ENCODE measurements around the gene ITGB8. TPM values are rescaled to one million over a fixed set of nuclear protein-coding genes. Genes with fewer than 3 reads are reported as not detected.

The ITGB8 gene
- total RNA-seq, 3 donors from 2014 or later: 9.3 to 11.6 (median 10.8) TPM

- TF ChIP-seq, protein P1, sequence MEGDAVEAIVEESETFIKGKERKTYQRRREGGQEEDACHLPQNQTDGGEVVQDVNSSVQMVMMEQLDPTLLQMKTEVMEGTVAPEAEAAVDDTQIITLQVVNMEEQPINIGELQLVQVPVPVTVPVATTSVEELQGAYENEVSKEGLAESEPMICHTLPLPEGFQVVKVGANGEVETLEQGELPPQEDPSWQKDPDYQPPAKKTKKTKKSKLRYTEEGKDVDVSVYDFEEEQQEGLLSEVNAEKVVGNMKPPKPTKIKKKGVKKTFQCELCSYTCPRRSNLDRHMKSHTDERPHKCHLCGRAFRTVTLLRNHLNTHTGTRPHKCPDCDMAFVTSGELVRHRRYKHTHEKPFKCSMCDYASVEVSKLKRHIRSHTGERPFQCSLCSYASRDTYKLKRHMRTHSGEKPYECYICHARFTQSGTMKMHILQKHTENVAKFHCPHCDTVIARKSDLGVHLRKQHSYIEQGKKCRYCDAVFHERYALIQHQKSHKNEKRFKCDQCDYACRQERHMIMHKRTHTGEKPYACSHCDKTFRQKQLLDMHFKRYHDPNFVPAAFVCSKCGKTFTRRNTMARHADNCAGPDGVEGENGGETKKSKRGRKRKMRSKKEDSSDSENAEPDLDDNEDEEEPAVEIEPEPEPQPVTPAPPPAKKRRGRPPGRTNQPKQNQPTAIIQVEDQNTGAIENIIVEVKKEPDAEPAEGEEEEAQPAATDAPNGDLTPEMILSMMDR (IDR thresholded peaks at IDR 0.05): no peak
- no peak for DNase-seq
- no peaks in the 10 kb centered on the region for H3K36me3 ChIP-seq (ENCODE audit: low read depth)
- no peak for ATAC-seq
- intact Hi-C loops (cut with DNase I, micrococcal nuclease): no loop called here
- no peak overlapping the region for H3K4me3 ChIP-seq
- no peaks in the 10 kb centered on the region for H3K9me3 ChIP-seq
- no peaks in the 10 kb centered on the region for H3K4me1 ChIP-seq (ENCODE audit: low read depth)
Measured at GRCh38 chr7:20343941-20344340, 13.2 kb downstream of the ITGB8 start.

DNA sequence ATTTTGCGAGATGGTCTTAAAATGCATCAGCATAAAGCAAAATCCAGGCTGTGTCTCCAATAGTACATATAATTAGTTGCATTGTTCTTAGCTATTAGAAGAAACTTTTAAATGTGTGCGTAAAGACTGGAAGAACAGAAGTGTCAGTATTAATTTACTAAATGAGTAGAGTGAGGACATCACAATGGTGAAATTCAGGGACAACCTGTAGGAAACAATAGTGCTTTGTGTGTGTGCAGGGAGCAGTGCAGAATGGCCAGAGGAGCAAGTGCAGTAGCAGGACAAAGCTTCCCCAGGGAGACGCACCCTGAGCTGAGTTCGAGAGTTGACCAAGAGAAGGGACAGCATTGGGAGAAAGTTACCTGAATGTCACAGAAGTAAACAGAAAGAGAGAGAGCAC lies 13.7 kb downstream of the ITGB8 start:
- Histone ChIP-seq H3K36me3 (ENCODE audit: low read depth) (no peaks in the 10 kb centered on the region), H3K4me3 (no peak overlapping the region), H3K9me3 (no peaks in the 10 kb centered on the region), H3K4me1 (ENCODE audit: low read depth) (no peaks in the 10 kb centered on the region)
- ATAC-seq (no peak), DNase-seq (no peak)
- intact Hi-C loops (cut with DNase I, micrococcal nuclease): no loop called here
- TF ChIP-seq, protein P1 (IDR thresholded peaks at IDR 0.05): no peak

GRCh38 chr7:20346577-20346976 lies 15.9 kb downstream of the ITGB8 start:
- TF ChIP-seq, protein P1 (IDR thresholded peaks at IDR 0.05): no peak
- no peaks in the 10 kb centered on the region for H3K36me3 ChIP-seq (ENCODE audit: low read depth)
- intact Hi-C loops (cut with DNase I, micrococcal nuclease): no loop called here
- peaks cover 3% of the 10 kb centered on the region for H3K4me1 ChIP-seq (ENCODE audit: low read depth)
- DNase-seq (no peak), ATAC-seq (no peak)
- no peak overlapping the region for H3K4me3 ChIP-seq
- H3K9me3 ChIP-seq: no peaks in the 10 kb centered on the region

GRCh38 chr7:20347680-20348079 lies 17.0 kb downstream of the ITGB8 start:
- TF ChIP-seq, protein P1 (IDR thresholded peaks at IDR 0.05): no peak
- intact Hi-C loops (cut with DNase I, micrococcal nuclease): no loop called here
- peaks cover 11% of the 10 kb centered on the region for H3K4me1 ChIP-seq (ENCODE audit: low read depth)
- DNase-seq (no peak), ATAC-seq (no peak)
- H3K9me3 ChIP-seq: no peaks in the 10 kb centered on the region
- no peaks in the 10 kb centered on the region for H3K36me3 ChIP-seq (ENCODE audit: low read depth)
- H3K4me3 ChIP-seq: no peak overlapping the region

- H3K4me3 ChIP-seq: no peak overlapping the region
- ATAC-seq: no peak
- no peaks in the 10 kb centered on the region for H3K36me3 ChIP-seq (ENCODE audit: low read depth)
- peaks cover 11% of the 10 kb centered on the region for H3K4me1 ChIP-seq (ENCODE audit: low read depth)
- no peak for DNase-seq
- TF ChIP-seq, protein P1 (IDR thresholded peaks at IDR 0.05): no peak
- intact Hi-C loops (cut with DNase I, micrococcal nuclease): no loop called here
- H3K9me3 ChIP-seq: no peaks in the 10 kb centered on the region
Measured at GRCh38 chr7:20348125-20348807, 17.6 kb downstream of the ITGB8 start.
